Chondrocyte (in vitro differentiated cells): ENCODE results near the gene CYLD. TPM values are rescaled to one million over a fixed set of nuclear protein-coding genes. Genes with fewer than 3 reads are reported as not detected.
A peak's percentile ranks its signal among the peaks of the same experiment; 100 is the strongest.

ENCODE experiments used
- DNase-seq: peaks from one replicate; pipeline ENCODE4 v3.0.0; 2021; ENCODE audit warnings: mixed read lengths, low spot score
- H3K27ac Mint-ChIP-seq: one replicate; pipeline ENCODE4 v1.8.0; 2021; ENCODE audit warnings: mild to moderate bottlenecking, moderate library complexity, mixed read lengths; ENCODE audit not compliant: unreplicated experiment
- H3K27me3 Mint-ChIP-seq: 2 replicates; pipeline ENCODE4 v1.8.0; 2021; ENCODE audit warnings: low read depth, mixed read lengths
- H3K36me3 Mint-ChIP-seq: 2 replicates; pipeline ENCODE4 v1.8.0; 2021; ENCODE audit warnings: low read depth, mixed read lengths
- H3K4me1 Mint-ChIP-seq: 2 replicates; pipeline ENCODE4 v1.8.0; 2021; ENCODE audit warnings: low read depth, mild to moderate bottlenecking, mixed read lengths
- H3K4me3 Mint-ChIP-seq: one replicate; pipeline ENCODE4 v1.8.0; 2021; ENCODE audit warnings: mild to moderate bottlenecking, moderate library complexity, mixed read lengths; ENCODE audit not compliant: unreplicated experiment
- H3K9me3 Mint-ChIP-seq: 2 replicates; pipeline ENCODE4 v1.8.0; 2021; ENCODE audit warnings: low read depth, mixed read lengths
- CTCF ChIP-seq: fragments of 200-600 bp; sonication (generic); IDR thresholded peaks from 2 replicates; pipeline ENCODE4 v1.5.0; 2021; ENCODE audit warnings: antibody characterized with exemption, mild to moderate bottlenecking, moderate library complexity
- total RNA-seq: library from RNA; stranded (reverse); gene quantifications from 3 replicates; pipeline ENCODE4 v1.2.1, GENCODE V29; 2021

Gene CYLD
- total RNA-seq, 1 donor from 2014 or later = 35.8 TPM

GRCh38 chr16:50778284-50779163 lies 36.6 kb downstream of the CYLD start:
- no peaks in the 10 kb centered on the region for H3K9me3 Mint-ChIP-seq
- H3K4me3 Mint-ChIP-seq = no peak overlapping the region
- no peak for DNase-seq
- TF ChIP-seq CTCF = no peak
- peaks cover 16% of the 10 kb centered on the region for H3K36me3 Mint-ChIP-seq
- H3K4me1 Mint-ChIP-seq = no peaks in the 10 kb centered on the region
- H3K27me3 Mint-ChIP-seq = no peaks in the 10 kb centered on the region
- no peak overlapping the region for H3K27ac Mint-ChIP-seq

- peak; percentile 24 for TF ChIP-seq CTCF
- DNase-seq = no peak
- no peak overlapping the region for H3K27ac Mint-ChIP-seq
- H3K27me3 Mint-ChIP-seq = no peaks in the 10 kb centered on the region
- no peak overlapping the region for H3K4me3 Mint-ChIP-seq
- peaks cover 22% of the 10 kb centered on the region for H3K36me3 Mint-ChIP-seq
- no peaks in the 10 kb centered on the region for H3K9me3 Mint-ChIP-seq
- H3K4me1 Mint-ChIP-seq = no peaks in the 10 kb centered on the region
Measured at GRCh38 chr16:50781043-50781442, 39.2 kb downstream of the CYLD start.

- no peaks in the 10 kb centered on the region for H3K4me1 Mint-ChIP-seq
- H3K27ac Mint-ChIP-seq = no peak overlapping the region
- no peak overlapping the region for H3K4me3 Mint-ChIP-seq
- H3K36me3 Mint-ChIP-seq = peaks cover 22% of the 10 kb centered on the region
- no peak for DNase-seq
- no peaks in the 10 kb centered on the region for H3K9me3 Mint-ChIP-seq
- no peak for TF ChIP-seq CTCF
- no peaks in the 10 kb centered on the region for H3K27me3 Mint-ChIP-seq
Measured at GRCh38 chr16:50781518-50781917, 39.6 kb downstream of the CYLD start.

GRCh38 chr16:50789757-50790156 lies 47.9 kb downstream of the CYLD start:
- peaks cover 10% of the 10 kb centered on the region for H3K36me3 Mint-ChIP-seq
- peaks cover 10% of the 10 kb centered on the region for H3K9me3 Mint-ChIP-seq
- H3K4me3 Mint-ChIP-seq = no peak overlapping the region
- no peak overlapping the region for H3K27ac Mint-ChIP-seq
- H3K4me1 Mint-ChIP-seq = peaks cover 7% of the 10 kb centered on the region
- no peak for DNase-seq
- H3K27me3 Mint-ChIP-seq = no peaks in the 10 kb centered on the region
- TF ChIP-seq CTCF = no peak

GRCh38 chr16:50791522-50791921 lies 49.6 kb downstream of the CYLD start:
- Mint-ChIP-seq H3K4me3 (no peak overlapping the region), H3K36me3 (peaks cover 17% of the 10 kb centered on the region), H3K9me3 (peaks cover 10% of the 10 kb centered on the region), H3K4me1 (peaks cover 7% of the 10 kb centered on the region), H3K27ac (no peak overlapping the region), H3K27me3 (no peaks in the 10 kb centered on the region)
- no peak for DNase-seq
- no peak for TF ChIP-seq CTCF
